ENCODE results near the gene CARD9. TPM values are rescaled to one million over a fixed set of nuclear protein-coding genes. Genes with fewer than 3 reads are reported as not detected.
A peak's percentile ranks its signal among the peaks of the same experiment; 100 is the strongest.

The CARD9 gene
- total RNA-seq, 1 experiment from 2014 or later: 1.7 TPM

GRCh38 chr9:136378170-136379002, 4.9 kb upstream of the CARD9 start:
- H3K27ac ChIP-seq (ENCODE audit: low read length): no peak overlapping the region
- H3K4me3 ChIP-seq (ENCODE audit: low read depth in 2 of 2, low read length in 2 of 2): no peak overlapping the region
- intact Hi-C loops (cut with micrococcal nuclease; ENCODE audit: unreplicated experiment): no loop called here
- H3K27me3 ChIP-seq (ENCODE audit: control insufficient read depth, insufficient read depth, low read length): no peaks in the 10 kb centered on the region
- no peak for DNase-seq (ENCODE audit: low read depth, low spot score)
- in situ Hi-C loops (cut with HindIII; ENCODE audit: low pct_unique_long_range_greater_than_20kb, low sequenced_read_pairs): no loop called here
- no peaks in the 10 kb centered on the region for H3K4me1 ChIP-seq (ENCODE audit: control insufficient read depth, insufficient read depth, low read length)
- TF ChIP-seq REST (IDR thresholded peaks at IDR 0.05; ENCODE audit: insufficient read depth in 1 of 2, low read depth in 2 of 2, low read length in 1 of 2) (no peak), TCF7L2 (IDR thresholded peaks at IDR 0.05; ENCODE audit: low read depth, low read length) (no peak), POLR2AphosphoS5 (IDR thresholded peaks at IDR 0.05; ENCODE audit: low read depth, low read length) (no peak), SIN3A (IDR thresholded peaks at IDR 0.05; ENCODE audit: borderline replicate concordance, insufficient read depth, low read depth, low read length) (no peak)
- TF ChIP-seq, protein P1, sequence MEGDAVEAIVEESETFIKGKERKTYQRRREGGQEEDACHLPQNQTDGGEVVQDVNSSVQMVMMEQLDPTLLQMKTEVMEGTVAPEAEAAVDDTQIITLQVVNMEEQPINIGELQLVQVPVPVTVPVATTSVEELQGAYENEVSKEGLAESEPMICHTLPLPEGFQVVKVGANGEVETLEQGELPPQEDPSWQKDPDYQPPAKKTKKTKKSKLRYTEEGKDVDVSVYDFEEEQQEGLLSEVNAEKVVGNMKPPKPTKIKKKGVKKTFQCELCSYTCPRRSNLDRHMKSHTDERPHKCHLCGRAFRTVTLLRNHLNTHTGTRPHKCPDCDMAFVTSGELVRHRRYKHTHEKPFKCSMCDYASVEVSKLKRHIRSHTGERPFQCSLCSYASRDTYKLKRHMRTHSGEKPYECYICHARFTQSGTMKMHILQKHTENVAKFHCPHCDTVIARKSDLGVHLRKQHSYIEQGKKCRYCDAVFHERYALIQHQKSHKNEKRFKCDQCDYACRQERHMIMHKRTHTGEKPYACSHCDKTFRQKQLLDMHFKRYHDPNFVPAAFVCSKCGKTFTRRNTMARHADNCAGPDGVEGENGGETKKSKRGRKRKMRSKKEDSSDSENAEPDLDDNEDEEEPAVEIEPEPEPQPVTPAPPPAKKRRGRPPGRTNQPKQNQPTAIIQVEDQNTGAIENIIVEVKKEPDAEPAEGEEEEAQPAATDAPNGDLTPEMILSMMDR (IDR thresholded peaks at IDR 0.05): no peak
- no TSS peak for BruUV-seq (replicated peaks)
- H3K36me3 ChIP-seq (ENCODE audit: control insufficient read depth, insufficient read depth, low read length): no peaks in the 10 kb centered on the region
- ChIA-PET POLR2A (no interaction called here), CTCF (no interaction called here)
- no peak for ATAC-seq
- no peaks in the 10 kb centered on the region for H3K9me3 ChIP-seq (ENCODE audit: control insufficient read depth, insufficient read depth, low read depth, low read length)

- POLR2A ChIA-PET: interaction anchor here (0.6 kb wide), 1 partner anchor 42 kb away, joined by 4 read pairs; no protein-coding TSS in a partner anchor
- no peaks in the 10 kb centered on the region for H3K27me3 ChIP-seq (ENCODE audit: control insufficient read depth, insufficient read depth, low read length)
- no peak overlapping the region for H3K27ac ChIP-seq (ENCODE audit: low read length)
- in situ Hi-C loops (cut with HindIII; ENCODE audit: low pct_unique_long_range_greater_than_20kb, low sequenced_read_pairs): no loop called here
- no peaks in the 10 kb centered on the region for H3K4me1 ChIP-seq (ENCODE audit: control insufficient read depth, insufficient read depth, low read length)
- H3K9me3 ChIP-seq (ENCODE audit: control insufficient read depth, insufficient read depth, low read depth, low read length): no peaks in the 10 kb centered on the region
- BruUV-seq (replicated peaks): no TSS peak
- intact Hi-C loops (cut with micrococcal nuclease; ENCODE audit: unreplicated experiment): no loop called here
- no peak overlapping the region for H3K4me3 ChIP-seq (ENCODE audit: low read depth in 2 of 2, low read length in 2 of 2)
- ATAC-seq (0 out of 2 replicates have a peak, but pooled peaks have one; percentile 3), DNase-seq (ENCODE audit: low read depth, low spot score) (no peak)
- no peak for TF ChIP-seq POLR2AphosphoS5 (IDR thresholded peaks at IDR 0.05; ENCODE audit: low read depth, low read length)
- TF ChIP-seq SIN3A (IDR thresholded peaks at IDR 0.05; ENCODE audit: borderline replicate concordance, insufficient read depth, low read depth, low read length): no peak
- no peak for TF ChIP-seq REST (IDR thresholded peaks at IDR 0.05; ENCODE audit: insufficient read depth in 1 of 2, low read depth in 2 of 2, low read length in 1 of 2)
- TF ChIP-seq, protein P1 (IDR thresholded peaks at IDR 0.05): no peak
- no peak for TF ChIP-seq TCF7L2 (IDR thresholded peaks at IDR 0.05; ENCODE audit: low read depth, low read length)
- CTCF ChIA-PET: no interaction called here
- no peaks in the 10 kb centered on the region for H3K36me3 ChIP-seq (ENCODE audit: control insufficient read depth, insufficient read depth, low read length)
Measured at GRCh38 chr9:136377341-136378169, 4.1 kb upstream of the CARD9 start.
